HEK293 (cell line): ENCODE data around the gene TRIP10.

Experiments
- CTCF ChIA-PET: fragments of 350-600 bp; formaldehyde crosslinking; extraction: SDS; loops from one replicate; lab custom pipeline; 2021; ENCODE audit warnings: antibody characterized with exemption; lab: Yijun Ruan, JAX
- POLR2A ChIA-PET: fragments of 300-600 bp; formaldehyde crosslinking; extraction: SDS; loops from one replicate; lab custom pipeline; 2020; ENCODE audit warnings: antibody characterized with exemption, inconsistent platforms; lab: Yijun Ruan, JAX
- H3K27ac ChIP-seq: fragments of 200-500 bp; sonication (Bioruptor generic); 2 replicates; pipeline ENCODE4 v1.5.1; 2014; ENCODE audit warnings: low read depth, low read length, control low read depth, inconsistent platforms; ENCODE audit errors: extremely low read depth
- H3K36me3 ChIP-seq, 2 experiments: fragments of 200-500 bp in 1 of 2; sonication (Bioruptor generic) in 1 of 2; 1 replicate in 1 of 2; 2 replicates in 1 of 2; pipeline ENCODE4 v1.5.1; 2014 to 2017; ENCODE audit warnings: inconsistent platforms in 2 of 2, low read length in 2 of 2; ENCODE audit not compliant: control insufficient read depth in 2 of 2, insufficient read depth in 1 of 2
- H3K4me1 ChIP-seq: fragments of 200-500 bp; sonication (Bioruptor generic); 2 replicates; pipeline ENCODE4 v1.5.1; 2014; ENCODE audit warnings: mild to moderate bottlenecking, low read length, inconsistent platforms; ENCODE audit not compliant: control insufficient read depth, insufficient read depth
- H3K4me3 ChIP-seq: 2 replicates; pipeline ENCODE4 v1.5.1; 2011; ENCODE audit warnings: low read depth, mild to moderate bottlenecking, control low read depth, low read length, moderate library complexity
- H3K9me3 ChIP-seq: fragments of 200-500 bp; sonication (Bioruptor generic); 2 replicates; pipeline ENCODE4 v1.5.1; 2014; ENCODE audit warnings: low read depth, low read length, inconsistent platforms; ENCODE audit not compliant: control insufficient read depth, insufficient read depth
- EGR2 ChIP-seq: fragments of 450-650 bp; formaldehyde crosslinking; IDR thresholded peaks from 2 replicates; pipeline ENCODE4 v1.5.1; 2016; ENCODE audit warnings: low read depth, missing biosample characterization, missing genetic modification characterization
- GLI2 ChIP-seq: fragments of 450-650 bp; formaldehyde crosslinking; IDR thresholded peaks from 2 replicates; pipeline ENCODE4; 2017; ENCODE audit warnings: missing biosample characterization, missing genetic modification characterization, low read depth, borderline replicate concordance
- HOXA7 ChIP-seq: sonication (generic); formaldehyde crosslinking; IDR thresholded peaks from 2 replicates; pipeline ENCODE4 v1.8.1; 2022; ENCODE audit warnings: missing genetic modification reagents, borderline replicate concordance
- HOXC10 ChIP-seq: sonication (generic); formaldehyde crosslinking; IDR thresholded peaks from 2 replicates; pipeline ENCODE4 v1.8.1; 2023; ENCODE audit warnings: mild to moderate bottlenecking, missing genetic modification reagents
- IKZF3 ChIP-seq: fragments of 450-650 bp; IDR thresholded peaks from 2 replicates; pipeline ENCODE4 v1.5.0; 2018; ENCODE audit warnings: missing biosample characterization, mild to moderate bottlenecking, missing genetic modification characterization, moderate library complexity
- KLF1 ChIP-seq: fragments of 450-650 bp; formaldehyde crosslinking; IDR thresholded peaks from 2 replicates; pipeline ENCODE4 v1.5.1; 2016; ENCODE audit warnings: missing biosample characterization, missing genetic modification characterization
- OVOL3 ChIP-seq: fragments of 450-650 bp; formaldehyde crosslinking; IDR thresholded peaks from 2 replicates; pipeline ENCODE4 v1.5.1; 2016; ENCODE audit warnings: missing biosample characterization, missing genetic modification characterization
- SCRT2 ChIP-seq: fragments of 450-650 bp; formaldehyde crosslinking; IDR thresholded peaks from 2 replicates; pipeline ENCODE4 v1.5.1; 2016; ENCODE audit warnings: missing biosample characterization, missing genetic modification characterization
- SP7 ChIP-seq: fragments of 450-650 bp; formaldehyde crosslinking; IDR thresholded peaks from 2 replicates; pipeline ENCODE4 v1.5.1; 2016; ENCODE audit warnings: missing biosample characterization, missing genetic modification characterization
- YY1 ChIP-seq: fragments of 450-650 bp; formaldehyde crosslinking; IDR thresholded peaks from 2 replicates; pipeline ENCODE4 v1.5.1; 2018; ENCODE audit warnings: missing biosample characterization, missing genetic modification characterization
- ZBTB17 ChIP-seq: fragments of 450-650 bp; formaldehyde crosslinking; IDR thresholded peaks from 2 replicates; pipeline ENCODE4 v1.5.1; 2016; ENCODE audit warnings: missing biosample characterization, missing genetic modification characterization
- ZBTB21 ChIP-seq: fragments of 450-650 bp; formaldehyde crosslinking; IDR thresholded peaks from 2 replicates; pipeline ENCODE4 v1.5.1; 2017; ENCODE audit warnings: missing biosample characterization, missing genetic modification characterization
- ZFP37 ChIP-seq: fragments of 450-650 bp; formaldehyde crosslinking; IDR thresholded peaks from 2 replicates; pipeline ENCODE4 v1.5.1; 2016; ENCODE audit warnings: missing biosample characterization, missing genetic modification characterization
- ZNF133 ChIP-seq: fragments of 450-650 bp; formaldehyde crosslinking; IDR thresholded peaks from 2 replicates; pipeline ENCODE4 v1.5.1; 2016; ENCODE audit warnings: missing biosample characterization, missing genetic modification characterization
- ZNF169 ChIP-seq: fragments of 450-650 bp; formaldehyde crosslinking; IDR thresholded peaks from 2 replicates; pipeline ENCODE4 v1.5.1; 2016; ENCODE audit warnings: missing biosample characterization, missing genetic modification characterization
- ZNF223 ChIP-seq: fragments of 450-650 bp; formaldehyde crosslinking; IDR thresholded peaks from 2 replicates; pipeline ENCODE4 v1.5.1; 2016; ENCODE audit warnings: missing biosample characterization, missing genetic modification characterization
- ZNF324 ChIP-seq: fragments of 450-650 bp; formaldehyde crosslinking; IDR thresholded peaks from 2 replicates; pipeline ENCODE4 v1.5.1; 2016; ENCODE audit warnings: missing biosample characterization, missing genetic modification characterization
- ZNF48 ChIP-seq: fragments of 450-650 bp; formaldehyde crosslinking; IDR thresholded peaks from 2 replicates; pipeline ENCODE4 v1.5.1; 2016; ENCODE audit warnings: missing biosample characterization, missing genetic modification characterization
- ZNF558 ChIP-seq: fragments of 450-650 bp; formaldehyde crosslinking; IDR thresholded peaks from 2 replicates; pipeline ENCODE4 v1.5.1; 2016; ENCODE audit warnings: missing biosample characterization, missing genetic modification characterization
- ZNF560 ChIP-seq: fragments of 450-650 bp; formaldehyde crosslinking; IDR thresholded peaks from 2 replicates; pipeline ENCODE4 v1.5.1; 2017; ENCODE audit warnings: missing biosample characterization, missing genetic modification characterization, borderline replicate concordance
- ZNF600 ChIP-seq: fragments of 450-650 bp; formaldehyde crosslinking; IDR thresholded peaks from 2 replicates; pipeline ENCODE4 v1.5.1; 2016; ENCODE audit warnings: missing biosample characterization, missing genetic modification characterization
- ZNF624 ChIP-seq: fragments of 450-650 bp; formaldehyde crosslinking; IDR thresholded peaks from 2 replicates; pipeline ENCODE4 v1.5.1; 2017; ENCODE audit warnings: missing biosample characterization, missing genetic modification characterization
- ZNF776 ChIP-seq: fragments of 450-650 bp; formaldehyde crosslinking; IDR thresholded peaks from 2 replicates; pipeline ENCODE4 v1.5.0; 2017; ENCODE audit warnings: missing biosample characterization, missing genetic modification characterization, borderline replicate concordance
- TF ChIP-seq, protein P1 (sequence below): fragments of 450-650 bp; formaldehyde crosslinking; IDR thresholded peaks from 2 replicates; pipeline ENCODE4 v1.5.1; 2016; ENCODE audit warnings: missing biosample characterization, missing genetic modification characterization

TRIP10 gene

GRCh38 chr19:6754136-6754535, 14.7 kb downstream of the TRIP10 start:
- H3K27ac ChIP-seq = no peak overlapping the region
- TF ChIP-seq KLF1 (tag by site-specific recombination) (no peak), HOXA7 (CRISPR knock-in tag) (no peak), ZNF776 (no peak)
- H3K9me3 ChIP-seq = no peaks in the 10 kb centered on the region
- peaks cover 15 to 40% of the 10 kb centered on the region in 2 experiments for H3K36me3 ChIP-seq
- ChIA-PET POLR2A (interaction anchor here (0.7 kb wide), 1 partner anchor 10 kb away, joined by 3 read pairs; no protein-coding TSS in a partner anchor), CTCF (no interaction called here)
- no peaks in the 10 kb centered on the region for H3K4me1 ChIP-seq
- H3K4me3 ChIP-seq = no peak overlapping the region

DNA sequence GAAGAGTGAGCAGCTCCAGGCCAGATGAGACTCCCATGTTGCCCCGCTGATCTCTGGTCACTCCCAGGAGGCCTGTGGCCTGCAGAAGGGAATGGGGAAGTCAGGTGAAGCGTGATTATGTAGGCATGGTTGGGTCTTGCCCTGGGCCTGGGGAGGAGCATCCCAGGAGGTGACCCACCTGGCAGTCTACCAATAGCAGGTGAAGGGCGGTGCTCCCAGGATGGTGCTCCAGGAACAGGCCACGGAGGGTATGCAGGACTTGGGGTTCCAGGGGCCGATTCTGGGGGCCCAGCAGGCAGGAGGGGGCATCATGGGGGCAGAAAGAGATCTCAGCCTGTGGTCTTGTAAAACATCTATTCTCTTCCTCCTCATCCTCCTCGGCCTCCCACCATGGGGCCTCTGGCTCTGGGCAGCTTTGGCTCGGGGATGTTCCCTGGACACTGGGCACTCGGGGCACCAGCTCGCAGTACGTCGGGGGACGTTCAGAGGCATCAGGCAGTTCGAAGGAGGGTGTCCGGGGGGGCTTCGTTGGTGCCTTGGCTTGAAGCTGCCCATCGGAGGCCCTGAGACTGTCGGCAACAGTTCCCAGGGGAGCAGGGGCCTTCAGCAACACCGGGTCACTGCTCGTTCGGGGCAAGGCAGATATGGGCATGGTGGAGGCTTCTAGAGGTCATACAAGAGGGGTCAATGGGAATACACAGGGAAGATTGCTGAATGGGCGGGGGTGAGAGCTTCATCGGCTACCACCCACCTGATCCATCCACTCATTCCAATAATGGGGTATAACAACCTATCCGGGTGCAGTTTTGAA, 15.4 kb downstream of the TRIP10 start:
- Histone ChIP-seq H3K4me3 (no peak overlapping the region), H3K4me1 (no peaks in the 10 kb centered on the region), H3K27ac (no peak overlapping the region), H3K36me3 (peaks cover 9 to 33% of the 10 kb centered on the region in 2 experiments; a peak in 2 of 3 replicates), H3K9me3 (no peaks in the 10 kb centered on the region)
- POLR2A ChIA-PET = interaction anchor here (0.7 to 1.1 kb wide), 2 partner anchors 11 to 12 kb away, joined by 3 read pairs; partner anchors contain the start of gene SH2D3A
- TF ChIP-seq HOXC10 (CRISPR knock-in tag) (no peak), ZNF324 (no peak), GLI2 (tag by site-specific recombination) (no peak), YY1 (no peak), ZNF133 (tag by site-specific recombination) (no peak)
- CTCF ChIA-PET = no interaction called here

GRCh38 chr19:6760606-6761005, 21.1 kb downstream of the TRIP10 start:
- ChIA-PET POLR2A (interaction anchor here (1.1 kb wide), 1 partner anchor 336 kb away, joined by 3 read pairs; the partner anchor contains the start of gene KHSRP), CTCF (interaction anchor here (0.8 to 1.0 kb wide), 2 partner anchors 8 to 103 kb away, joined by 4 read pairs; no protein-coding TSS in a partner anchor)
- no peaks in the 10 kb centered on the region for H3K9me3 ChIP-seq
- no peaks in the 10 kb centered on the region for H3K4me1 ChIP-seq
- no peak overlapping the region for H3K27ac ChIP-seq
- no peaks in the 10 kb centered on the region; a peak in 1 of 3 replicates for H3K36me3 ChIP-seq
- TF ChIP-seq ZNF558 (tag by site-specific recombination) (no peak), ZBTB17 (no peak), ZNF169 (tag by site-specific recombination) (no peak), IKZF3 (no peak), EGR2 (tag by site-specific recombination) (no peak), ZNF223 (tag by site-specific recombination) (no peak), SCRT2 (tag by site-specific recombination) (no peak), HOXC10 (CRISPR knock-in tag) (no peak), ZNF624 (tag by site-specific recombination) (no peak), ZNF48 (tag by site-specific recombination) (no peak), ZNF600 (tag by site-specific recombination) (no peak), ZNF324 (no peak), ZBTB21 (tag by site-specific recombination) (no peak), OVOL3 (tag by site-specific recombination) (no peak), ZFP37 (tag by site-specific recombination) (no peak), SP7 (tag by site-specific recombination) (no peak), ZNF560 (tag by site-specific recombination) (no peak)
- TF ChIP-seq, protein P1, sequence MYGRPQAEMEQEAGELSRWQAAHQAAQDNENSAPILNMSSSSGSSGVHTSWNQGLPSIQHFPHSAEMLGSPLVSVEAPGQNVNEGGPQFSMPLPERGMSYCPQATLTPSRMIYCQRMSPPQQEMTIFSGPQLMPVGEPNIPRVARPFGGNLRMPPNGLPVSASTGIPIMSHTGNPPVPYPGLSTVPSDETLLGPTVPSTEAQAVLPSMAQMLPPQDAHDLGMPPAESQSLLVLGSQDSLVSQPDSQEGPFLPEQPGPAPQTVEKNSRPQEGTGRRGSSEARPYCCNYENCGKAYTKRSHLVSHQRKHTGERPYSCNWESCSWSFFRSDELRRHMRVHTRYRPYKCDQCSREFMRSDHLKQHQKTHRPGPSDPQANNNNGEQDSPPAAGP (tag by site-specific recombination) = no peak
- no peak overlapping the region for H3K4me3 ChIP-seq
